ENCODE data around the gene ARRDC3.
A peak's percentile ranks its signal among the peaks of the same experiment; 100 is the strongest.
"Not testable (repeated sequence)": the region's sequence is repeated elsewhere in the genome, so short reads cannot be mapped to it uniquely, and the experiment has no call there.

ARRDC3 gene, protein sequence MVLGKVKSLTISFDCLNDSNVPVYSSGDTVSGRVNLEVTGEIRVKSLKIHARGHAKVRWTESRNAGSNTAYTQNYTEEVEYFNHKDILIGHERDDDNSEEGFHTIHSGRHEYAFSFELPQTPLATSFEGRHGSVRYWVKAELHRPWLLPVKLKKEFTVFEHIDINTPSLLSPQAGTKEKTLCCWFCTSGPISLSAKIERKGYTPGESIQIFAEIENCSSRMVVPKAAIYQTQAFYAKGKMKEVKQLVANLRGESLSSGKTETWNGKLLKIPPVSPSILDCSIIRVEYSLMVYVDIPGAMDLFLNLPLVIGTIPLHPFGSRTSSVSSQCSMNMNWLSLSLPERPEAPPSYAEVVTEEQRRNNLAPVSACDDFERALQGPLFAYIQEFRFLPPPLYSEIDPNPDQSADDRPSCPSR

DNA sequence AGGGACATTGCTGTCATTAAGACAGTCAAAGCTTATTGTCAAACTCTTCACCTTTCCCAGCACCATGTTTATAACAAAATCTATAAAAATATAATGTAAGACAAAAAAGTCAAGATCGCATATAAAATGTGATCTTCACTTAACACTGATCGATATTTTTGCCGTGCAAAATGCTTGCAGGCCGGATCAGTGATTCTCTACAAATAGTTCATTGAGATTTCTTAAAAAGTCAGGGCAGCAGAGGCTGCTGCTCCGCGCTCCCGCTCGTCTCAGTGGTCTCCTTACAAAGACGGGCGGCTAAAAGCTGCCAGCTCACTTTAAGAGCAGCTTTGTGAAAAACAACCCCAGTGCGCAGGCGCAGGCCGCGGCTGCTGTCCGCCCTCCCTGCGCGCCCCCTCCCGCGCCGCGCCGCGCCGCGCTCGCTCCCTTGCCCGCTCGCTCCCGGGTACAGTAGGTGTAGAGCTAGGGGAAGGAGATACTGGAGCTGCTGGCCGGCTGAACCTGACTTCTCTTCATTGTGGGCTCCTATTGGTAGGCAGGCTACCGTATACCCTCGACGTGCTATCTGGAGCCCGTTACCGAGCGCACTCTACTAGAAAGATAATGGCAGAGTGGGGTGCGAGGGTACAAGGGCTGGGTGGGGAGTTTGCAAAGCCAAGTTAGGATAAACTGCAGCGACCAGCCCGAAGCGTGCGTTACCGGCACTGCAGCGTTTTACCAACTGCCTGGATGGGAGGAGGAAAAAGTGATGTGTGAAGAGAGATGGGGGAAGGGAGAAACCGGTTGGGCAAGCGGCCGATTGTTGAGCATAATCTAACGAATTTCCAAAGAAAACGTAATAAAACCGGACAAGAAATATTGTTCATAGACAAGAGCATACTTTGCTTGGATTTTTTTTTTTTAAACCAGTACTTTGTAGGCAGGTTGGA, at the start of gene ARRDC3:
Gene ARRDC3 (minus strand): TSS at position 291 of the 929 bp plus-strand sequence. CDS start 225 bp downstream, at position 66.
- peak; percentile 87 to 92 for DNase-seq (ENCODE audit: low read depth in 1 of 2, low spot score in 1 of 2)

DNA sequence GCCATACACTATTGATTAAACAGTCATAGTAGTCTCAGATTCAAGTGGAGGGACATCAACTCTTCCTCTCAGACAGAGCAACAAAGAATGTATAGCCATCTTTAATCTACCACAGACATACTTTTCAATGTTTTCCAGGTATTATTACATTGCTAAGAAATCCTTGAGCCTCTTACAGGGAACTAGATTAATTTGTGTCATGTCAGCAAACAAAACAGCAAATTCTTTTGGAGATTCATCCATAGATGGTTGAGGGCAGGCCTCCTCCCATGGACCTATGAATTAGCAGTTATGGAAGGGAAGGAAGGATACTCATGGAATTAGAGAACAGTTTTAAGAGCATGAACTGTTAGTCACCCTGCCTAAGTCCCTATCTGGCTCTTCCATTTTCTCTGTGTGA, 47.8 kb upstream of the ARRDC3 start:
- no peak for DNase-seq (ENCODE audit: low read depth in 1 of 2, low spot score in 1 of 2)

DNA sequence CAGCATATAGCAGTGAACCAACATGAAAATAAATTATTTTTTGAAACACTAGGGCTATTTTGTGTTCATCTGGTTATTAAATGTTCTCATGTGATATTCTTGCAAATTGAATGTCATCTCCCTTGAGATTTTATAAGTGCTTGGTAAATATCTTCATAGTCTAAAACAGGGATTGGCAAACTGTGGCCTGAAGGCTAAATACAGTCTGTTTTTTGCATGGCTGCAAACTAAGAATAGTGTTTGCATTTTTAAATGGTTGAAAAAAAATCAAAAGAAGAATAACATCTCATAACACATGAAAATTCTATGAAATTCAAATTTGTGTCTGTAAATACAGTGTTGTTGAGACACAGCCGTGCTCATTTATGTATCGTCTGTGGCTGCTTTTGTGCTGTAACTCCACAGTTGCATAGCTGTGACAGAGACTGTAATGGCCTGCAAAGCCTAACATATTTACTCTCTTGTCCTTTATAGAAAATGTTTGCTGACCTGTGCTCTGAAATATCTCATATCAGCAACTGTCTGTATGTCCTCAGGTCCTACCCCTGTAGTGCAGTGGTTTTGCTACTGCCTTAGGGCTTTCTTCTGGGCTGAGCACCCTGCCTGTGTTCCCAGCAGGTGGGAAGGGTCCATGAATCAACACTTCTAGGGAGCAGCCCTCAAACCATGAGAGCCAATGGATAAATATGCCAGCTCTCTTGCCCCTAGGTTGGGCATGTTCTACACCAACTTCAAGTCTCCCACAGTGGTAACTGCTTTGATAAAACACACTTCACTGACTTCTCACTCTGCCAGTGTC, 41.7 kb upstream of the ARRDC3 start:
- DNase-seq (ENCODE audit: low read depth in 1 of 2, low spot score in 1 of 2) = no peak

DNA sequence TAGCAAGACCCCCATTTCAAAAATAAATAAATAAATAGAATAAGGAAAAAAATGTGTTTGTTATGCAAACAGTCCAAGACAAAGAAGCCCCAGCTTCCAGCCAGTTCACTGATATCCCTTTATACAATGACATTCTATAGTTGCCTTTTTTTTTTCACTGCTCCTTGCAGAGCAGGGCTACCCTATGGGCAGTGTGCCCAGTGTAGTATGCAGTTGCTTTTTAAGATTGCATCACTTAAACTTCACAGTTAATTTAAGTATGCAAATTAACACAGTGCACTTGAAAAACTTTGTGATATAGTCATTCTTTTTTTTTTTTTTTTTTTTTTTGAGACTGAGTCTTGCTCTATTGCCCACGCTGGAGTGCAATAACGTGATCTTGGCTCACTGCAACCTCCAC, 40.8 kb upstream of the ARRDC3 start:
- no peak for DNase-seq (ENCODE audit: low read depth in 1 of 2, low spot score in 1 of 2)

DNA sequence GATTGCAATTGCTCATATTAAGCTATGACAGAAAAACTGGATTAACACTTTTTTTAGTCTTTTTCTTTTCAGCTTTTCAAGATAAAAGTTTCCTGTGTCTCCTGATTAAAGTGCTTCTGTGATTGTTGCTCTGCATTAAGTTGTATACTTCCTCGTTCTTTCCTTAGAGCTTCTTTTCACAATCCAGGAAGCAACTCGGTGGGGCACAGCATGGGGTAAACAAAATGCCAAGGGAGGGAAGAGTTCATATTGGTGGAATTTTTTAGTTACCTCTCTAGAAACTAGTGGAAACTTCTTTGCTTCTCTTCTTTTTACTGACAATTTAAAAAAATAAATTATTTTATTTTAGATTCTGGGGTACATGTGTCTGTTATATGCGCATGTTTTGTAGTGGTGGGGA, 37.8 kb upstream of the ARRDC3 start:
- no peak for DNase-seq (ENCODE audit: low read depth in 1 of 2, low spot score in 1 of 2)

DNA sequence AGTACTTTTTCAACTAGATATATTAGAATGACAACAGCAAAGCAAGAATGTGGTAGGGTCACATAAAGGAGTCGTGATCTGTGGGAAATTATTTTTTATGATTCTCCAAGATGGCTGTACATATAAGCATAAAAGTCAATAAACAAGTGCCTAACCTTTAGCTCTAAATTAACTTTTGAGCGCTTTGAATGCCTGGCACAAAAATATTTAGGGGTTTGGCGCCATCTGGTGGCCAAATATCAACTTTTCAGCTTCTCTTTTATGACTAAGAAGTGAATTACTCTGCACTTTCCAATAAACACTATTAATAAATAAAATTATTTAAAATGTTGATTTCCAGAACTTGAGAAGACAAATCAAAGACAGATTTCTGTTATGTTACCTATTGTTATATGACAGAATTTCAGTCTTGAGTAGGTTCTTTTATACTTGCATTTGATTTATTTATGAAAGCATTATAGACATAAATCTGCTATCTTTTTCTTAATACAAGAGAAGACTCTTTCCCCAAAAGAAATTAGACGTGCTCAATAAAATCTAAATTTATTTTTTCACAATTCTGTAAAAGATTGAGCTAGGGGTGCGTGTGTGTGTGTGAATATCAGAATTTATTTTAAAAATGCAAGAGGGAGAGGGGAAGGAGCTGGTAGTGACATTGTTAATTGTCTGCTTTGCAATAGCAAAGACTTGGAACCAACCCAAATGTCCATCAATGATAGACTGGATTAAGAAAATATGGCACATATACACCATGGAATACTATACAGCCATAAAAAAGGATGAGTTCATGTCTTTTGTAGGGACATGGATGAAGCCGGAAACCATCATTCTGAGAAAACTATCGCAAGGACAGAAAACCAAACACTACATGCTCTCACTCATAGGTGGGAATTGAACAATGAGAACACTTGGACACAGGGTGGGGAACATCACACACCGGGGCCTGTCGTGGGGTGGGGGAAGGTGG, 36.7 kb upstream of the ARRDC3 start:
- DNase-seq (ENCODE audit: low read depth in 1 of 2, low spot score in 1 of 2) = peak; percentile 50 to 65

DNA sequence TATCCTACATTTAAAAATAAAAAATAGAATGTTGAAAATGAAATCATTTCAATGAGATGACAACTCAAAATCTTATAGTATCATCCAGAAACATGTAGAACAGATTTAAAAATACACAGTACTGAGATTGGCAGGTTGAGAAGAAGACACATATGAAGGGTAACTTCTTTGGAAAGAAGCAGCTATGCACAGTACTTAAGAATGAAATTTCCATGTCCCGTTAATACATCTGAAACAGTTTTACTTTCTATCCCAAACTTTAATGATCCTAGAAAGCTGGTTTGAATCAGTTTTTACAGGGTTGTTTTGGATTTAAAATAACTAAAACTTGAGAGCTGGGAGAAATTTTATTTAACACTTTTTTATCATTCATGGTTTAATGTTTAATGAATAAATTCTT, 36.0 kb upstream of the ARRDC3 start:
- no peak for DNase-seq (ENCODE audit: low read depth in 1 of 2, low spot score in 1 of 2)

DNA sequence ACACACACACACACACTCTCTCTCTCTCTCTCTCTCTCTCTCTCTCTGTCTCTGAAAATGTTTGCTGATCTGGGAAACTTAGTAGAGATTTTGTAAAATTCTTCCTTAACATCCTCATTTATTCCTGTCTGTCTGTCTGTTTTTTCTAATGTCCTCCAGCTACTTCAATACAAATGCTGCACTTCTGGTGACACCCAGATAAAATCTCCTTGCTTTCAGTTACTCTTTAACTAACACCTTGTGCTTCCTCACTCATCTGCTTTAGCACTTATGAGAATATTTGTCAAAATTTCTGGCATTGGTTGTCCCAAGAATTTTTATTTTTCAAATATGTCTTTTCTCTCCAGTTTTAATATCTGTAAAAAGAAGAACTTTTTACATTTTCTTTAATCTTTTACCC, 35.0 kb upstream of the ARRDC3 start:
- no peak for DNase-seq (ENCODE audit: low read depth in 1 of 2, low spot score in 1 of 2)

DNA sequence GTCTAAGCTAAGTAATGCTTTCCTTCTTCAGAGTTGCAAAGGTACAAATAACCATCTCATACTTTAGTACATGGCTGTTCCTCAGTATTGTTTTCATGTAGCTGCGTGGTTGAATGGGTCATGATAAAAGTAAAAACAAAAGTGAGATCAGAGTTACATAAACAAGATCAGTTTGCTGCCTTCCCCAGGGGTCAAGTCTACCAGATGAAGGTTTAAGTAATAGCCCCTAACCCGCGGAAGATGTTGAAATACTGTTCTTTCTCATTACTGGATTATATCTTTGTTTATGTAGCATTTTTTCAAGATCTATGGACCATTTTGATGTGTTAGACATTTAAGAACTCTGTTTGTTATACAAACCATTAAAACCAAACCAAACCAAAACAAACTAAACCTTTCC, 34.1 kb upstream of the ARRDC3 start:
- DNase-seq (ENCODE audit: low read depth in 1 of 2, low spot score in 1 of 2) = no peak

DNA sequence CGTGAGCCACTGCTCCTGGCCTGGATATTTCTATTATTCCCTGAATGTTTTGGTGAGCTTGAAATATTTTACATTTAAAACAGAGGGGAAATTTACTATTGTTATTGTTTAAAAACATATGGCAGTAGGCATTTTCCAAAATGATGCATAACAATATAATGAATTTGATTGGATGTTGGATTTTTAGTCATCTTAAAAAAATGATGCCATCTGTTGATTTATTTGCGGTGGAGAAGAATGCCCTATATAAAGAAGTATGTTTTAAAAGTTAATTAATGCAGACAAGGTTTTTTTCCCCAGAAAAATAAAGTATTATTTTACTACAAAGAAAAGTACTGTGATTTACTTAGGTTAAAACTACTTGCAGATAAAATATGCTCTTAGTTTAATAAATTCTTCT, 33.4 kb upstream of the ARRDC3 start:
- no peak for DNase-seq (ENCODE audit: low read depth in 1 of 2, low spot score in 1 of 2)

DNA sequence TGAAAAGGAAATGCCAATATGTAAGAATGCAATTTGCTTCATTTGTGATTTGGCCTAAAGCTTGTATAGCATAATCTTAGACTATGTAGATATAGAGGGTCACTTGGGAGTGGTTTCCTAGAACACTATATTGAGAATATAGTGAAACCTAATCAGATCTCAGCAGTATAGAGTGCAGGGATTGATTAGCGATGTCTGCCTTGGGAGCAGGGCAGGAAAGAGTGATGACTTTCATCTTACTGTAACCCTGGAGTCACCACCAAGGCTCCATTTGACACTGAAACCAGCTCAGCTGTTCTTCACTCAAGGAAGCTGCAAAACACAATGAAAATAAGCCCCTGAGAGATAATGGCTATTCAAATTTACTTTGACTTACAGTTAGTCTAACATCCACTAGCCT, 26.2 kb upstream of the ARRDC3 start:
- no peak for DNase-seq (ENCODE audit: low read depth in 1 of 2, low spot score in 1 of 2)

DNA sequence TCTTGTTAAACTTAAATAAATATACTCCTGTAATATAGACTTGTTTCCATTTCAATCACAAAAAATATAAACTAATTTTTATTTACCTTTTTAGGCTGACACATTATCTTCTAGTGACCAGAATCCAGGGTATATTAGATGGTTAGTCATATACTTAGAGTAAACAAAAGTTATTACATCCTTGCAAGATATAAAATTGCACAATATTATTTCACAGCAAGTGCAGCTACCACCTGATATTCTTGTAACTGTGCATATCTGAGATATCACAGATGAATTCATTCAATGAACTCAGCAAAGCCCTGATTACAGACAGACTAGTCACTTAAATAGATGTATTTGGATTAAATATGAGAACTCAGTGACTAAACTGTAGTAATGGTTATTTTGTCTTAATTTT, 25.6 kb upstream of the ARRDC3 start:
- no peak for DNase-seq (ENCODE audit: low read depth in 1 of 2, low spot score in 1 of 2)

DNA sequence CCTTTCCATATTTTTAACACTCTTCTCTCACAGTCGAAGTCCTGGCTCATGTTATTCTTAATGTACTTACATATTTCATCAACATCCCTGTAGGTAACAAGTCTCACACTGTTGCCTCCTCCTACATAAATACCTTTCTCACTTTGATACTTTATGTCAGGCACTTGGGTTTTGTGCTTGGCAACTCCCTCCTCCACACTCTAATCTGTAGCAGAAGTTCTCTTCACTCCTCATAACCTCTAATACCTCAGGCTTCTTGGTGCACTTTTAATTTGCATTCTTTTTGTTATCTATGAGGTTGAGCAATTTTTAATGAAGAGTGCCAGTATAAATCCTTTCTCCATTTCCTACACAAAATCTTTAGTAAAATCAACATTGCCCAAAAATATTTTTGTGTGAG, 24.1 kb upstream of the ARRDC3 start:
- DNase-seq (ENCODE audit: low read depth in 1 of 2, low spot score in 1 of 2) = no peak

DNA sequence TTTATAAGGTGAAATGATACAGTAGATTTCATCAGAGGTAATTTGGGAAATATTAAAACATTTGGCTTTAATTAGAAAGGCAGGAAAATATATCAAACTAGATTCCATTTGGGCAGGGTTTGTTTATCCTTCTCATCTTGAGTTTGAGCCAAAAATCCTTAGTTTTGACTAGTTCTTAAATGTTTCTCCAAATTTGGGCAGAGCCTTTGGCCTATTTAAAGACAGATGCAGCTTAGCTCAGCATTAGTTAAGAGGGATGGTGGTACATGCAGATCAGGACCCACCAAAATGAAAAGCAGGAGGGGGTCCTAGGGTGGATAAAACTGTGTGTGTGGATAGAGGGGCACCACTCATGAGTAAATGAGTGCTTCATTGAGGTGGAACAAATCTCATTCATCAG, 20.3 kb upstream of the ARRDC3 start:
- DNase-seq (ENCODE audit: low read depth in 1 of 2, low spot score in 1 of 2) = no peak

DNA sequence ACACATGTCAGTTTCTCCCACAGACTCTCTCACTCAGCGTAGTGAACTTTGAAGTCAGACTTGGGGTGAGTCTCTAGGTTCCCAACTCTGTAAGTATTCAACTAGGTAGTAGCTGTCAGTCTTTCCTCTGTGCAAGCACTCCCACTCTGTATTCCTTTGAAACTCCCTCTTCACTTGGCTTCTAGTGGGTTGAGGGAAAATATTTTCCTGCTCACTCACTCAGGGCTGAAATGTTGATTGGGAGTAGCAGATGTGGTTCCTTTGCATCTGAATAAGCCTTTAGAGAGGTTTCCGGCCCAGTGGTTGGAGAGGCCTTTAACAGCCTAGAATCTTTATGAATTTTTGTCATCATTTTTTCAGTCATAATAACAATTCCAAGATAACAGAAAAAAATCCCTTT, 18.1 kb upstream of the ARRDC3 start:
- DNase-seq (ENCODE audit: low read depth in 1 of 2, low spot score in 1 of 2) = no peak

DNA sequence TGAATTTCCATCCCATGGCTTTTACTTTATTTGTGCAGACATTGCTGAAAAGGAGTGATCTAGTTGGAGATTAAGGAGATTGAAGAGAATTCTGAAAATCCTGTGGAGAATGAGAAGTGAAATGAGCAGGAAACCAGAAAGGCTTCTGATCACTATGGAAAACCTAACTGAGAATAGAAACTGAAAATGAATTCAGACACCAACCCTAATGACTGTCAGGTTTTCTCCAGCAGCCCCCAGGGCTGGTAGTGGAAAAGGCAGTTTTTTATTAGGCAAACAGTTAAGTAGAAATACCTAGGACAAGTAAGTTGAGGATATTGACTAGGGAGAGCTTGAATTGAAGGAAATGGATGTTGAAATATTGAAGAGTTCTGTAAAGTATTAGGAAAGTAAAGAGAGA, 14.7 kb upstream of the ARRDC3 start:
- no peak for DNase-seq (ENCODE audit: low read depth in 1 of 2, low spot score in 1 of 2)

DNA sequence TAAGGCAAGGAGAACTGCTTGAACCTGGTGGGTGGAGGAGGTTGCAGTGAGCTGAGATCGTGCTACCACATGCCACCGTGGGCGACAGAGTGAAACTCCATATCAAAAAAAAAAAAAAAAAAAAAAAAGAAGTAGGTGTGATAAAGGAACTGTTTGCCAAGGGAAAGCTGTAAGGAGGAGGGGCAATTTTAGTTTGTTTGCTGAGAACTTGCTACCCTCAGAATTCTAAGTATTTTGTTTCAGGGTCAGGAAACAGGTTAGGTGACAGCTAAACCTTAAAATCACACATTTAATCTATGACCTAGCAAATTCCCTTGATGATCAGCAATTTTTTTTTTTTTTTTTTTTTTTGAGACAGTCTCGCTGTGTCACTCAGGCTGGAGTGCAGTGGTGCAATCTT, 7.2 kb upstream of the ARRDC3 start:
- no peak for DNase-seq (ENCODE audit: low read depth in 1 of 2, low spot score in 1 of 2)

DNA sequence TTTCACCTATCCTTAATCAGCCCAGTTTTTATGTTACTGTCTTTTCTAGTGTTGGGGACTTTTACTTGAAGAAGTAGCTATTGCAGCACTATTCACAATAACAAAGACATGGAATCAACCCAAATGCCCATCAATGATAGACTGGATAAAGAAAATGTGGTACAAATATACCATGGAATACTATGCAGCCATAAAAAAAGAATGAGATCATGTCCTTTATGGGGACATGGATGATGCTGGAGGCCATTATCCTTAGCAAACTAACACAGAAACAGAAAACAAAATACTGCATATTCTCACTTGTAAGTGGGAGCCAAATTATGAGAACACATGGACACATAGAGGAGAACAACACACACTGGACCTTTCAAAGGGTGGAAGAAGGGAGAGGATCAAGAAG, 6.4 kb upstream of the ARRDC3 start:
- DNase-seq (ENCODE audit: low read depth in 1 of 2, low spot score in 1 of 2) = not testable (repeated sequence)

DNA sequence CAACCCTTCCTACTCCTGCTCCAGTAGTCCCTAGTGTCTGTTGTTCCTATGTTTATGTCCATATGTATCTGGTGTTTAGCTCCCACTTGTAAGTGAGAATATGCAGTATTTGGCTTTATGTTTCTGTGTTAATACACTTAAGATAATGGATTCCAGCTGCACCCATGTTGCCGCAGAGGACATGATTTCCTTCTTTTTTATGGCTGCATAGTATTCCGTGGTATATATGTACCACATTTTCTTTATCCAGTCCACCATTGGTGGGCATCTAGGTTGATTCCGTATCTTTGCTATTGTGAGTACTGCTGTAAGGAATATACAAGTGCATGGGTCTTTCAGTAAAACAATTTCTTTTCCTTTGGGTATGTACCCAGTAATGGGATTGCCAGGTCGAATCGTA, 5.2 kb upstream of the ARRDC3 start:
- no peak for DNase-seq (ENCODE audit: low read depth in 1 of 2, low spot score in 1 of 2)

DNA sequence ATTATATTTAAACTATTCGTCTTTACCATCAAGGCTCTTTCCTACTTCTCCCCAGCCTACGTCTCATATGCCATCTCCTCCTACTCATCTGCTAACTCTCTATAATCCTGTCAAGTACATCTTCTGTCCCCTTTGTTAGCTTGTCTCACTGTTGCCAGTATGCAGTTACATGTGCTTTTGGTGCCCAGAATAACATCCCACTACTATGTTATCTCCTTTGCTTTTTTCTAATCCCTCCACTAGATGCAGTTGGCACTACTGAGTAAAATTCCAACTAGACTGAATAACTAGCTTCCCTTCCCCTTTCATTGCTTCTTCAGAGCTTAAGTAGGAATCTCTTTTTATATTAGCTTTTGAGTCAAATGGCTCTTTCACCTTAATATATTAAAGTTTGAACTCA, 3.0 kb upstream of the ARRDC3 start:
- no peak for DNase-seq (ENCODE audit: low read depth in 1 of 2, low spot score in 1 of 2)

Data from activated CD4-positive, alpha-beta T cell treated with anti-CD3 and anti-CD28 coated beads, Interleukin-2, amount 50 U/mL, for 24 hours (primary cell).